NB4 (cell line): ENCODE results near the gene HTR2A.

Source experiments
- DNase-seq: peaks from one replicate; pipeline ENCODE4 v3.0.0; 2010; ENCODE audit warnings: low read depth
- H3K4me3 ChIP-seq: one replicate; pipeline ENCODE4 v1.5.1; 2011; ENCODE audit warnings: mild to moderate bottlenecking, low read depth, low read length, moderate library complexity
- MYC ChIP-seq: IDR thresholded peaks from 2 replicates; pipeline ENCODE4 v1.6.1; 2011; ENCODE audit warnings: low read depth, low read length
- POLR2A ChIP-seq: IDR thresholded peaks from 2 replicates; pipeline ENCODE4 v1.6.1; 2011; ENCODE audit warnings: mild to moderate bottlenecking; ENCODE audit not compliant: insufficient read length; ENCODE audit errors: extremely low read depth
- TF ChIP-seq, protein P1 (sequence below): IDR thresholded peaks from one replicate; pipeline ENCODE4 v1.5.1; 2012; ENCODE audit warnings: low read depth, low read length
- TF ChIP-seq, protein P2 (sequence below): IDR thresholded peaks from 2 replicates; pipeline ENCODE4 v1.6.1; 2011; ENCODE audit warnings: low read depth, low read length

The HTR2A gene

DNA sequence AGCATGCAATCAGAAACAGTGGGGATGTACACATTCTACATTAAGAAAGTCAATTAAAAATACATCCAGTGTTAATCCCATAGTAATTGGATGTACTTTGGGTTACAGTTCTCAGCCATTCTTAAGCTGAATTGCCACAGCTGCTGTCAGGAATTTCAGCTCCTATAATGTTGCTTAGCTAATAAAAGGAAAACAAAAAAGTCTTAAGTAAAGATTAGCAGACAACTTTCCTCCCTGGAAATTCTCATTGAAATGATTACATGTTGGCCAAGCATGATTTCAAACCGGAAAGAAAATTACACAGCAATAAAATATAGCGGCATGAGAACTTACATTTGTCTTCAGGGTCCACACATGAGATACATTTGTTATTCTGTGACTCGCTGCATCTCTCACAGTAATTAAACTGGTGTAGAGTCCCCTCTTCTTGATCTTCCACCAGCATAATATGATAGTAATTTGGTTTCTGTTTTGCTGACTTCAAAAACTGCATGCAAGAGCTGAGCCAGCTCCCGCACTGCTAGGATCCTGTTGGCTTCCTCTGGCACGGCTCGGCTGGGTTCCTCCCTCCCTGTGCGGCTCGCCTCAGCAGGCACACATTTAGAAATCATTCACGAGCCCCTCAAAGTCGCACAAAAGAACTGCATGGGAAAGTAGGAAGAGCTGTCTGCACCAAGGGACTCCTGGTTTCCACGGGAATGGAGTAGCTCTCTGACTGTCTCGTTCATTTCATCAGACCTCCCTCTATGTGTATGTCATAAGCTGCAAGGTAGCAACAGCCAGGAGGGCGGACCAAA is at the start of gene HTR2A:
HTR2A (minus strand) TSS at position 713 of the 797 bp plus-strand sequence. CDS start 1,147 bp downstream, outside the sequence.
- peak; percentile 60 for DNase-seq
- H3K4me3 ChIP-seq, result peak within 1 kb of the TSS; percentile 34
- TF ChIP-seq, protein P1, sequence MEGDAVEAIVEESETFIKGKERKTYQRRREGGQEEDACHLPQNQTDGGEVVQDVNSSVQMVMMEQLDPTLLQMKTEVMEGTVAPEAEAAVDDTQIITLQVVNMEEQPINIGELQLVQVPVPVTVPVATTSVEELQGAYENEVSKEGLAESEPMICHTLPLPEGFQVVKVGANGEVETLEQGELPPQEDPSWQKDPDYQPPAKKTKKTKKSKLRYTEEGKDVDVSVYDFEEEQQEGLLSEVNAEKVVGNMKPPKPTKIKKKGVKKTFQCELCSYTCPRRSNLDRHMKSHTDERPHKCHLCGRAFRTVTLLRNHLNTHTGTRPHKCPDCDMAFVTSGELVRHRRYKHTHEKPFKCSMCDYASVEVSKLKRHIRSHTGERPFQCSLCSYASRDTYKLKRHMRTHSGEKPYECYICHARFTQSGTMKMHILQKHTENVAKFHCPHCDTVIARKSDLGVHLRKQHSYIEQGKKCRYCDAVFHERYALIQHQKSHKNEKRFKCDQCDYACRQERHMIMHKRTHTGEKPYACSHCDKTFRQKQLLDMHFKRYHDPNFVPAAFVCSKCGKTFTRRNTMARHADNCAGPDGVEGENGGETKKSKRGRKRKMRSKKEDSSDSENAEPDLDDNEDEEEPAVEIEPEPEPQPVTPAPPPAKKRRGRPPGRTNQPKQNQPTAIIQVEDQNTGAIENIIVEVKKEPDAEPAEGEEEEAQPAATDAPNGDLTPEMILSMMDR, result no peak
- no peak for TF ChIP-seq MYC
- no peak for TF ChIP-seq POLR2A
- TF ChIP-seq, protein P2, sequence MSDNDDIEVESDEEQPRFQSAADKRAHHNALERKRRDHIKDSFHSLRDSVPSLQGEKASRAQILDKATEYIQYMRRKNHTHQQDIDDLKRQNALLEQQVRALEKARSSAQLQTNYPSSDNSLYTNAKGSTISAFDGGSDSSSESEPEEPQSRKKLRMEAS, result no peak

DNA sequence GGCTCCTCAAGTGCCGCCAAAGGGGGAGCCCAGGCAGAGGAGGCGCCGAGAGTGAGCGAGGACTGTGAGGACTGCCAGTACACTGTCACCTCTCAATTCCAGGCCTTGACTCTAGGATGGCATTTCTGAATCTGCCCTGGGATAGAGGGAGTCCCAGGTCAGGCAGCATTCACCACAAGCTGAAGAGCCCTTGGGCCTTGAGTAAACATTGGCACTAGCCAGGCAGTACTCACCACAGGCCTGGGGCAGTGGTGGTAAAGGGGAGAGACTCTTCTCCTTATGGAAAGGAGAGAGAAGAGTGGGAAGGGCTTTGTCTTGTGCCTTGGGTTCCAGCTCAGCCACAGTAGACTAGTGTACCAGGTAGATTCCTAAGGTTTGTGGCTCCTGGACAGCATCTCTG is 39.7 kb upstream of the HTR2A start:
- no peak overlapping the region for H3K4me3 ChIP-seq
- TF ChIP-seq, protein P1, result no peak
- no peak for TF ChIP-seq POLR2A
- TF ChIP-seq, protein P2, result no peak
- TF ChIP-seq MYC, result no peak

DNA sequence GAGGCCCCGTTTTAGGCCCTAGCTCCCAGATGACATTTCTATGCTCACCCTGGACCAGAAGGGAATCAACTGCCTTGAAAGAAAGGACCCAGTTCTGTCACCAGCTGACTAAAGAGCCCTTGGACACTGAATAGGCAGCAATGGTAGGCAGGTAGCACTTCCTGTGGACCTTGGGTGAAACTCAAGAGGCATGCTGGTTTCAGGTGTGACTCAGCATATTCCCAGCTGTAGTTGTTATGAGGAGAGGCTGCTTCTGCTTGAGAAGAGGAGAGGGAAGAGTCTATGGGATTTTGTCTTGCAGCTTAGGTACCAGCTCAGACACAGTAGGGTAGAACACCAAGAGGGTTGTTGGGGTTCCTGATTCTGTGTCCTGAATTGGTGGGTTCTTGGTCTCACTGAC is 37.9 kb upstream of the HTR2A start:
- no peak overlapping the region for H3K4me3 ChIP-seq
- peak; percentile 8 for DNase-seq
- TF ChIP-seq MYC, result no peak
- TF ChIP-seq, protein P1, result no peak
- TF ChIP-seq, protein P2, result no peak
- TF ChIP-seq POLR2A, result no peak

More for the DNA sequence above, 39.7 kb upstream of the HTR2A start:
- no peak for DNase-seq

DNA sequence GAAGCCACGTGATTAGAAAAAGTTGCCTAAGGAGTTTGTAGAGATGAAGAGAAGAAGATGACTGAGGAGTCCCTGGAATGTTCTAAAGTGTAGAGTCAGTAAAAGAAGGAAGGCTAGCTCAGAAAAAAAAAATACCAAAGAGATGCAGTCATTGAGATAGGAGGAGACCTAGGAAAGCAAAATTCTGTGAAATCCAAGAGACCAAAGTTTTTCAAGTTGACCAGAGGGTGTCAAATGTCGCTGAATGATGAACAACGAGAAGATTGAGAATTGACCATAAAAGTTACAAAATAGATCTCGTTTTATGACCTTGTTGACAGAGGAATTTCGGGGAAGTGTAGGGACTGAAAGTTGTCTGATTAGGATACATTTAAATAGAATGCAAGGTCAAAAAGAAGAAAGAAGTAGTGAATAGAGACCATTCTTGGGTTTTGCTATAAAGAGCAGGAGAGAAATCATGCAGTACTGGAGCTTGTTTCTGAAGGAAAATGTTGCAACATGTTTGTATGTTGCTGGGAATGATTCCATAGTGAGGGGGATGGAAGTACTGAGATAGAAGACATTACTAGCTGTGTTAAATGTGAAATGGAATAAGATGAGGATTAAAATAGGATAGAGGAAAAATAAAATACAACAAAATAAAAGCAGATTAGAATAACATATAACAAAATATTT is 30.2 kb upstream of the HTR2A start:
- no peak for DNase-seq

DNA sequence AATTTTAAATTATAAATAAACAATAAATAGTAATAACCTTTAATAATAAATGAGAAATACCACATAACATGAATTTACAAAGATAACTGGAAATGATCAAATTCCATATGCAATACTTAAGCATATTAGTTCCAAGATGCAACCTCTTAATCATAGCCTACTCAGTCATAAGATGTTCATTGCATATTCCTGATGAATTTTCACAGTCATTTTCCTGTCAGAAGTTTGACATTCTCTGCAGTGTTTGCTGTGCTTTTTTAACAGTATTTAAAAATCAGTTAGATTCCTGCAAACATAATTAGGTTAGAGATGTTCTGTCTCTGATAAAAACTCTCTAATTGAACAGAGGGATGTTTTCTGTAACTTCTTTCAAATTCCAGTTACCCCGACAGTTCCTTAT is 28.6 kb upstream of the HTR2A start:
- TF ChIP-seq, protein P2, result no peak
- TF ChIP-seq POLR2A (no peak), MYC (no peak)
- TF ChIP-seq, protein P1, result no peak
- H3K4me3 ChIP-seq, result no peak overlapping the region
- DNase-seq, result no peak

More for the DNA sequence above, 30.2 kb upstream of the HTR2A start:
- no peak overlapping the region for H3K4me3 ChIP-seq
- TF ChIP-seq MYC, result no peak
- TF ChIP-seq, protein P2, result no peak
- no peak for TF ChIP-seq POLR2A
- TF ChIP-seq, protein P1, result no peak
